GM10266 (cell line): ENCODE measurements around the gene ADK.

Experiments used
- DNase-seq: peaks from one replicate; pipeline ENCODE4 v3.0.0; 2012; ENCODE audit errors: extremely low spot score
- TF ChIP-seq, protein P1 (sequence below): IDR thresholded peaks from 2 replicates; pipeline ENCODE4 v1.5.1; 2012; ENCODE audit warnings: mild to moderate bottlenecking, low read depth; ENCODE audit not compliant: control insufficient read depth, insufficient read depth; ENCODE audit errors: missing control alignments

ADK gene

DNA sequence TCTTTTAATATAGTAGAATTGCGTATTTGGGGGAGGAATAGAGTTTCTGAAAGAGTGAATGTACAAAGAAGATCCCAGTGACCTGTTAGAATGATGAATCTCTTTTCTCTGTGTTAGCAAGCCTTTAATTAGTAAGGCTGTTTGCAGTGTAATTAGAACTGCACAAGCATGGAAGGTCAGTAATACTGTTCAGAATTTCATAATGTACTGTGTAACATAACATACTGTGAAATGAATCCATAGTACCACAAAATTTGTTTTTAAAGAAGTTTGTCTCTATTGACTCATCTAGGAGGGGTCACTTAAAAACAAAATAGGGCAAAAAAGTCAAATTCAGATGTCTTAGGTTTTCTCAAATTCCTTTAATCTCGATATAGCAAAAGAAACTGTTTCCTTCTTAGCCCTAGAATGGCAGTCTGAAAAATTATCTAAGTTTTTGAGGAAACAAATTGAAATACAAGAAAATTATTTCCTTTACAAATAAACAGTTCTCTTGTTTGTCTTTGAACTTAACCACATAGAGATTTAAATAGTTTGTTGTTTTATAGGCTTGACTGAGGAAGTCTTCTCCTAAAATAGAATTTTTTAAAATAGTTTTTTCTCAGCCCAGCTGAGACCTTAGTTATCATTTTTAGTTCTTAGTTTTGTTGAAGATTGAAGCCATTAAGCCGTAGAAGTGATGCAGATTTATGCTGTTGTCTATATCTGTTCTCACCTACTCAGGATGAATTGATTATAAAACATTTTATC, 12.5 kb downstream of the ADK start:
- TF ChIP-seq, protein P1, sequence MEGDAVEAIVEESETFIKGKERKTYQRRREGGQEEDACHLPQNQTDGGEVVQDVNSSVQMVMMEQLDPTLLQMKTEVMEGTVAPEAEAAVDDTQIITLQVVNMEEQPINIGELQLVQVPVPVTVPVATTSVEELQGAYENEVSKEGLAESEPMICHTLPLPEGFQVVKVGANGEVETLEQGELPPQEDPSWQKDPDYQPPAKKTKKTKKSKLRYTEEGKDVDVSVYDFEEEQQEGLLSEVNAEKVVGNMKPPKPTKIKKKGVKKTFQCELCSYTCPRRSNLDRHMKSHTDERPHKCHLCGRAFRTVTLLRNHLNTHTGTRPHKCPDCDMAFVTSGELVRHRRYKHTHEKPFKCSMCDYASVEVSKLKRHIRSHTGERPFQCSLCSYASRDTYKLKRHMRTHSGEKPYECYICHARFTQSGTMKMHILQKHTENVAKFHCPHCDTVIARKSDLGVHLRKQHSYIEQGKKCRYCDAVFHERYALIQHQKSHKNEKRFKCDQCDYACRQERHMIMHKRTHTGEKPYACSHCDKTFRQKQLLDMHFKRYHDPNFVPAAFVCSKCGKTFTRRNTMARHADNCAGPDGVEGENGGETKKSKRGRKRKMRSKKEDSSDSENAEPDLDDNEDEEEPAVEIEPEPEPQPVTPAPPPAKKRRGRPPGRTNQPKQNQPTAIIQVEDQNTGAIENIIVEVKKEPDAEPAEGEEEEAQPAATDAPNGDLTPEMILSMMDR, result no peak
- DNase-seq, result no peak

DNA sequence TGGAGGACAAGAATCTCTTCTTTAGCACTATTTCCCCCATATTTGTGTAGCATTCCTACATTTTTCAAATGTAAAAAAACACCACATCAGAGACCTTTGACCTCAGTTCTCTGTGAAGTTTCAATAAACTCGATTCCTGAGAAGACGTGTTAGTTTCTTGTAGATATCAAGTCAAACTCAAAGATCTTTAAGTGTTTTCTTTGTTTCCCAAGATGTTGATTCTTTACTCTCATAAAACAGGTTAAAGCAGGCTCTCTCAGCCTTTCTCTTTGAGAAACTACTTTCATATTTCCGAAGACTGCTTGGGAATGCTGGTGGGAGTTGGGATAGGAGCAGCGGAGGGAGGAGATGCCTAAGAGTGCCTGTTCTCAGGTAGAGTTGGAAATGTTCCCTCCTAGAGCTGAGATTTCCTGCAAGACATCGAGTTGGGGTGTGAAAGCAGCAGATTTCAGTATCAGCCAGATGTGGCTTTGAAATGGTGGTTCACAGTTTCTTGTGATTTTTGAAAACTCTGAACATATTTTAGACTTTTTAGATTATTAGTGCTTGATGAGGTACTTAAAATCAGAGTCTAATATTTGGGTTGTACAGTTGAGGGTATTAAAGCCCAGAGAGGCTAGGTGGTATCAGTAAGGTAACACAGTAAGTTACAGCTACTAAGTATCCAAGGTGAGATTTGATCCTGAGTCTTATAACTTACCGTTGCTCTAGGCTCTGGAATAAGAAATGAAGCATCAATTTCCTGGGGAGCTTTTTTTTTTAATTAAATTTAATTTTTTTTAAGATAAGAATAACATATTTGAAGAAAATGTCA, 13.9 kb downstream of the ADK start:
- DNase-seq, result no peak

DNA sequence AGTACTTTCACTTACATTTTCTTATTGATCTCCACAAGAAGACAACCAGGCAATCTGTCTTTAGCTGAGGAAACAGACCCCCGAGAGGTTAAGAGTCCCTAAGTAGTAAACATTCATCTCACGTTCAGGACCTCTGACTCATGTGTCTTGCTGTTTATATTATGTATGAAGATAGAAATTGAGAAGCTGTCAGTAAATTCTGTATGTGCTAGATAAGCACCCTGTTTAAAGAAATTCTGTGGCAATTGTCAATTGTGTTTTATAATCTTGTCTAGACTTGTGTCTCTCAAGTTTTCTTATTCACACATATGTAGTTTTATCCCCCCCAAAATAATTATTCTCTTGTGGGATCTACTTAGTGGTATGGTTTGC, 14.5 kb downstream of the ADK start:
- no peak for DNase-seq

More for the DNA sequence above, 13.9 kb downstream of the ADK start:
- TF ChIP-seq, protein P1, result no peak

DNA sequence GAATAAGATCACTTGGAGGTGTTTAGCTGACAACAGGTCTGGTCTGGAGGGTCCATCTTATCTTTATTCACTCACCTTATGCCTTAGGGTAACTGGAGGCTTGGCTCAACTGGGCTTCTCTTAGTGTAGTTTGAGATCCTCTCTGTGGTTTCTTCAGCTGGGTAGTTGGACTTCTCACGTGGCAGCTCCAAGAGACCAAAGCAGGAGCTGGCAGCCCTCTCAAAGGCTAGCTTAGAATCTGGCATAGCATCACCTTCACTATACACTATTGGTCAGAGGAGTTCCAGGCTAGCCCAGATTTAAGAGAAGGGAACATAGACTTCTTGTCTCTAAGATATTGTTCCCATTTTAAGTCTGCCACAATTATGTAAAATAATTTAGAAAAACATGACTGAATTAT, 16.4 kb downstream of the ADK start:
- DNase-seq, result no peak
- TF ChIP-seq, protein P1, result no peak

More for the DNA sequence above, 14.5 kb downstream of the ADK start:
- TF ChIP-seq, protein P1, result no peak

DNA sequence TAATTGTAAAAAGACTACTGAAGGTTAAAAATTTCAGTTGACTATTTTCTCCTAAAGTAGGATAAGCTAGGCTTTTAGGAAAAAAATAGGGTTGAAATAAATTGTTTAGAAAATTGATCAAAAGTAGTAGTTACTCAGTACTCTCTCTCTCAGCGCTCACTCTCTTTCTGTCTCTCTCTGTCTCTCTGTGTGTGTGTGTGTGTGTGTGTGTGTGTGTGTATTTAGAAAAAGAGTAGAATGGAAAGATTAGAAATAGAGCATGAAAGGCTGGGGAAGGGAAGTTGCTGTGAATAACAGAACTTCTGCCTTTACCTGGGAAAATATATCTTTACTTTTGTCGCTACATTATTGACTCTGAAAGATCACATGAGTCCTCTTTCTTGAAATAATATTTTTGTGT, 20.6 kb downstream of the ADK start:
- DNase-seq, result no peak
- TF ChIP-seq, protein P1, result no peak

DNA sequence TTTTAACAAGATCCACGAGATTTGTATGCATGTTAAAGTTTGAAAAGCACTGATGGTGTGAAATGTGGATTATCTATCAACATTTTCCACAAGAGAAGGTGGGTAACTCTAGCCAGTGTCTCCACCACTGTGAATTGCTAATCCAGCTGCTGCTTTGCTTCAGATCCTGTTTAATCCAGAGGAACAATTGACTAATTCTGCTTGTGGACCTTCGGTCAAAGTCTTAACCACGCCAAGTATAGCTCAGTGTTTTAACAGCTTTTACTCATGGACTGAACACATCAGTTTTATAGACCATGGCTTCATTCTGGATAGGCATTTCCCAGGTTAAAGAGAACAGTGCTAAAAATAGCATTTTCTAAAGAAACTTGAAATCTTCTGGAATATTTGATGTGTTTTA, 23.5 kb downstream of the ADK start:
- TF ChIP-seq, protein P1, result no peak
- DNase-seq, result no peak
